HG03354 (cell line): Measurements from ENCODE around the gene LRRC8B.
"Not testable (repeated sequence)": the region's sequence is repeated elsewhere in the genome, so short reads cannot be mapped to it uniquely, and the experiment has no call there.

ENCODE experiments used
- ATAC-seq: cut with Tn5 transposase; IDR thresholded peaks from one replicate; pipeline ENCODE4 v1.9.1; 2021; ENCODE audit warnings: mild to moderate bottlenecking; ENCODE audit not compliant: unreplicated experiment, poor library complexity, severe bottlenecking

The LRRC8B gene

GRCh38 chr1:89578151-89578550 is 53.5 kb downstream of the LRRC8B start:
- no peak for ATAC-seq

DNA sequence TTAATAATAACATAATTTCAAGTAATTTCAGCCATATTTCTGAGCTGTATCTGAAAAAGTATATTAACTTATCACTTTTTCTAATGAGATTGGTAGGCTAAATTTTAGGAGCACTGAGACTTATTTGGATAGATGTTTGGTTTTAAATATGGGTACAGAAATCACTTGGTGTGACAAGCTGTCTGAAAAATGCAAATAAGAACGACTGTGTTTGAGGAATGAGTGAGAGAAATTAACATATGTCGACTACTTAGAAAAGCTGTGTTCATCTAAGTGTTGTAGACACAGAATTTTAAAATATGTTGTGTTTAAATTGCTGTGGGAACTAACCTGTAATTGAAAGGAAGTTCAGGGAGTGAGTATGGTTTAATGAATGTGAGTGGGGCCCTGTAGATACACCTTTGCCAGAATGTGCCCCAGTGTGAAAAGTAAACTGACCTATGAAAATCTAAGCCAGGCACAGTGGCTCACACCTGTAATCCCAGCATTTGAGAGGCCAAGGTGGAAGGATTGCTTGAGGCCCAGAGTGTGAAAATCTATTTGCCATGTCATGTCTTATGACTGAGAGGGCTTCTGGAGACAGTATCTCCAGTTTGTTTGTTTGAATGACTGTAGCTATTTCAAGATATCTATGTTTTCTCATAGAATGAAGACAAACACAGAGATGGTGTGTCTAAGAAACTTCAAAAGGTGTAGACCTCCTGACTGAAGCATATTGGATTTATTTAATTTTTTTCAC is 54.5 kb downstream of the LRRC8B start:
- no peak for ATAC-seq

GRCh38 chr1:89580036-89580435 is 55.4 kb downstream of the LRRC8B start:
- no peak for ATAC-seq

DNA sequence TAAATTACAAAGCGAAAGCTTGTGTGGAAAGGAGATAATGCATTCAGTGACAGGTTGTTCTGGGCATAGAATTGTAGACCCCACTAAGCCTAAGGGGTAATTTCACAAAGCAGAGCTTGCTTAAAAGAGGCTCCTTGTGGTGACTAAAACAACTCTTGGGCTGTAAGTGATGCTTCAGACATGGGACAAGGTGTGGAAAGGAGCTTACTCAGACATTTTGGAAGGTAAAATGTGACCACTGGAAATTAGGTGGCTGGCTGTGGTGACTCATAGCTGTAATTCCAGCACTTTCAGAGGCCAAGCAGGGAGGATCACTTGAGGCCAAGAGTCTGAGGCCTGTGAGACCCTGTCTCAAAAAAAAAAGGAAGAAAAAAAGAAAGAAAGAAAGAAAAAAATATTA is 57.2 kb downstream of the LRRC8B start:
- no peak for ATAC-seq

DNA sequence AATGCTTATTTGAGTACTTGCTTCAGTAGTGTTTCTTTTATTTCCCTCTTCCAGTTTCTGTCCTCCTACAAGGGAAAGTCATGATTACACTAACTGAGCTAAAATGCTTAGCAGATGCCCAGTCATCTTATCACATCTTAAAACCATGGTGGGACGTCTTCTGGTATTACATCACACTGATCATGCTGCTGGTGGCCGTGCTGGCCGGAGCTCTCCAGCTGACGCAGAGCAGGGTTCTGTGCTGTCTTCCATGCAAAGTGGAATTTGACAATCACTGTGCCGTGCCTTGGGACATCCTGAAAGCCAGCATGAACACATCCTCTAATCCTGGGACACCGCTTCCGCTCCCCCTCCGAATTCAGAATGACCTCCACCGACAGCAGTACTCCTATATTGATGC is 57.9 kb downstream of the LRRC8B start:
- ATAC-seq = no peak

DNA sequence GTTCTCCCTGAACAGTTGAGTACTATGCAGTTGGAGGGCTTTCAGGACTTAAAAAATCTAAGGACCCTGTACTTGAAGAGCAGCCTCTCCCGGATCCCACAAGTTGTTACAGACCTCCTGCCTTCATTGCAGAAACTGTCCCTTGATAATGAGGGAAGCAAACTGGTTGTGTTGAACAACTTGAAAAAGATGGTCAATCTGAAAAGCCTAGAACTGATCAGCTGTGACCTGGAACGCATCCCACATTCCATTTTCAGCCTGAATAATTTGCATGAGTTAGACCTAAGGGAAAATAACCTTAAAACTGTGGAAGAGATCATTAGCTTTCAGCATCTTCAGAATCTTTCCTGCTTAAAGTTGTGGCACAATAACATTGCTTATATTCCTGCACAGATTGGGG is 59.6 kb downstream of the LRRC8B start:
- ATAC-seq = no peak

DNA sequence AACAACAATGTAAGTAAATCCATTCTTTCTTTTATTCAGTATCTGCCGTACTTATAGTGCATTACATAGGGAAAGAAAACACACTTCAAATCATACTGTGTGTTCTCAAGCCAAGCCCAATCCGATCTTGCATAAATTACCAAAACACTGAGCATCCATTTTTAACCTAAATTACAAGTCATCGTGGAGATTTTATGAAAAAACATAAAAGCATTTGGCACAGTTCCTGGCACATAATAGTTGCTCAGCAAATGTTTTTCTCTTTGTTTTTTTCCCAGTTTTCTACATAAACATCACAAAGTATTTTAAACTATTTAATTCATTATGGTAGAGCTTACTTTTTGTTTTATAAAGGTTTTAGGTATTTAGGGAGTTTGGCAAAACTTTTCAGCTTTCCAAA is 60.2 kb downstream of the LRRC8B start:
- ATAC-seq = no peak

DNA sequence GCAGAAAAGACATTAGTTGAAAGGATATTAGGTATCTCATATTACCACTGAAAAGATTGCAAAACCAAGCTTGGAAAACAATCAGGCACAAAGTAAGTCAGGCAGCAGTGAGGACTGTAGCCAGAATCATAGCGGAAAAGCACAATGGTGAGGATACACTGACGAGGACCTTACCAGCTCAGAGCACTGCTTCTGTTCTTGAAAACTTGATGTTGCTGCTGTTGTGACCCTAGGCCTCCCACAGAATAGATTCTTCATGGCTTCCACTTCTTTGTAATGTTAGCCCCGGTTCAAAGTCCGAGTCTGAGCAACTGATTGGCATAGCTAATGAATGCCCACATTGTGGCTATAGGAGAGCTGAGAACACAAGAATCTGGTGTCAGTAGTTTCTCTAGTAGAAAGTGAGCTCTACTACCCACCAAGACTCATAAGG is 63.1 kb downstream of the LRRC8B start:
- ATAC-seq = no peak

DNA sequence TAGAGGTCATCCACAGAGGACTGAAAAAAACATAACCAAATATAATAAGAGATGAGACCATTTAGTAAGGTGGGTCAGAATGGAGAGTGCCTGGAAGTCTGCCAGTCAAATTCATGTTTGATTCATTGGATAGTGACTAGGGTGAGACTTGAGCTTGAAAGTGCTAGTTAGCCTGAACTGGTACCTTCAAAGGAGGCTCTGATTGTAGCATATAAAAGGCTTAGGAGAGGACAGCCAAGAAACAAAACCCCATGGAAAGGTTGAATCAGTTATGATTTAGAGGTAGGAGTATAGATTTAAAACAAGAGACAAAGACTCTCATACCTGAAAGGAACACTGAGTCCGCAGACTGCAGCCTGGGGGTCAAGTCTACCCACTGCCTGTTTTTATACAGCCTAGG is 63.9 kb downstream of the LRRC8B start:
- no peak for ATAC-seq

GRCh38 chr1:89589515-89589914 is 64.9 kb downstream of the LRRC8B start:
- ATAC-seq = no peak

- ATAC-seq = no peak
Observed at GRCh38 chr1:89590341-89591080, 65.9 kb downstream of the LRRC8B start.

GRCh38 chr1:89592861-89593302 is 68.3 kb downstream of the LRRC8B start:
- not testable (repeated sequence) for ATAC-seq

DNA sequence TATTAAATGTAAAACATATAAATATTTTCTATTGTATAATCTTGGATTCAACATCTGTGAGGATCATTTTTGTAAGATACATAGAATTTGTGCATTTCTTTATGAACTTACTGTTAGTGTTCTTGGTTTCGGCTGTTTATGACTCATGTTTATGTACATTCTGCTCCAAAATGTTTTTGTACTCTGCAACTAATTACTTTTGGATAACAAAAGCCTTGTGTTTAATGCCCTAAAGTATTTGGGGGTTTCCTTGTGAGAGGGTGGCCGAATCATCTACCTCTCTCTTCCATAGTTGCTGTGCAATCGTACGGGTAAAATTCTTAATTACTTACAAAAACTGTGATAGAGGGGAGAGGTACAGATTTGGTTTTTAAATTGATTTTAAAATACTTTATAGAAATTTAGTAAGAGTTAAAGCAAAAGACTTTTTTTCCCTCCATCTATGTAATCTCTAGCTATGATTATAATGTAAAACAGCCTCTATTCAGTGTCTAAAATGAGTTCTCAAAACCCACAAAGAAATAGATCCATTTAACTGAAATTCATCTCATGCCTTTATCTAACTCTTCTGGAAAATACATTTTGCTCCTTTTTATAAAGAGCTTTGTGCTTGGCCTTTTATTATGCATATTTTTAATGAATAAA is 69.6 kb downstream of the LRRC8B start:
- no peak for ATAC-seq

- no peak for ATAC-seq
Observed at GRCh38 chr1:89596698-89597097, 72.1 kb downstream of the LRRC8B start.

- ATAC-seq = no peak
Observed at GRCh38 chr1:89598450-89599331, 74.1 kb downstream of the LRRC8B start.

- ATAC-seq = no peak
Observed at GRCh38 chr1:89599332-89599630, 74.7 kb downstream of the LRRC8B start.

- no peak for ATAC-seq
Observed at GRCh38 chr1:89600451-89601224, 76.0 kb downstream of the LRRC8B start.

DNA sequence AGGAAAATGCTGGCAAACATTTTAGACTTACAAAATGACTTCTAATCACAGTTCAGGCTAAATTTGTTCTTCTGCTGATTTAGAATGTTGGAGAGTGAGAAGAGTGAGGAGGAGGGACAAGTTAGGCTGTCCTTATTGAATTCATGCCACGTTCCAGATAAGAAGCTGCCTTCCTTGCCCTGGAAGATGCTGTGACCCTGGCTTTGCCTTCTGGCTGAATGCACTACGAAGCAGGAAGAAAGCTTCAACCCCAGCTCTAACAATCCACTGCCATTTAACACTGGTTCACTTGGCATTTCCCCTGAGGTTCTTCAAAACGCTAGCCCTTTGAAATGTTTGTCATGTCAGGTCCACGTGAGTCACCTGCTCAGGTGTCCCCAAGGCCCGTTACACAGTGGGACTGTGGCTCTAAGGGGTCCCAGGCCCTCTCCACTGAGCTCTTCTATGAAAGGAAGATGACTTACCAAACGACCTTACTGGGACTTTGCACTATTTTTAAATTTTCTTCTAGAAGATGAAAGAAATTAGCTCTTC is 78.3 kb downstream of the LRRC8B start:
- ATAC-seq = no peak
